Peyer's patch (tissue), 4 donors: ENCODE data around the gene ZNF362. TPM values are rescaled to one million over a fixed set of nuclear protein-coding genes. Genes with fewer than 3 reads are reported as not detected.
A peak's percentile ranks its signal among the peaks of the same experiment; 100 is the strongest.

ENCODE experiments used
- DNase-seq, 3 donors: peaks; one replicate each; pipeline ENCODE4 v3.0.0-alpha.2; 2017 to 2019
- H3K27ac ChIP-seq, 4 donors: fragments of 200-600 bp; sonication (generic); one replicate each; pipeline ENCODE4 v1.5.1; 2016 to 2019
- H3K27me3 ChIP-seq, 2 donors: fragments of 200-600 bp; sonication (generic); one replicate each; pipeline ENCODE4 v1.5.1; 2019
- H3K36me3 ChIP-seq, 3 donors: fragments of 200-600 bp; sonication (generic); one replicate each; pipeline ENCODE4 v1.5.1; 2016 to 2019
- H3K4me1 ChIP-seq, 4 donors: fragments of 200-600 bp; sonication (generic); one replicate each; pipeline ENCODE4 v1.5.1; 2016 to 2019
- H3K4me3 ChIP-seq, 4 donors: fragments of 200-600 bp; sonication (generic); 1 replicate in 3 of 4; 2 replicates in 1 of 4; pipeline ENCODE4 v1.5.1; 2016 to 2019; ENCODE audit warnings: mild to moderate bottlenecking in 1 of 4
- H3K9me3 ChIP-seq, 4 donors: fragments of 200-600 bp; sonication (generic); one replicate each; pipeline ENCODE4 v1.5.1; 2016 to 2019; ENCODE audit warnings: mild to moderate bottlenecking in 1 of 4
- POLR2A ChIP-seq, 2 donors: fragments of 450-650 bp; IDR thresholded peaks; one replicate each; pipeline ENCODE4 v1.5.1; 2017; ENCODE audit warnings: antibody characterized with exemption in 2 of 2, mild to moderate bottlenecking in 2 of 2, moderate library complexity in 2 of 2
- total RNA-seq, 4 donors: library from RNA; depleted of rRNA; stranded (reverse); fragments of >200 nt; gene quantifications; one replicate each; pipeline ENCODE4 v1.1.0, GENCODE V29; 2016
- TF ChIP-seq, protein P1 (sequence below), 6 experiments: fragments of 450-650 bp in 4 of 6; fragments of 200-600 bp in 2 of 6; sonication (generic) in 1 of 6; IDR thresholded peaks; one replicate each; pipeline ENCODE4 v1.5.1; 2017 to 2019; ENCODE audit warnings: antibody characterized with exemption in 6 of 6, mild to moderate bottlenecking in 3 of 6, moderate library complexity in 1 of 6

The ZNF362 gene
- total RNA-seq, 4 donors from 2014 or later, result 5.9 to 28.9 (median 8.8) TPM

GRCh38 chr1:33255347-33256220 lies 708 bp upstream of the ZNF362 start:
- peaks cover 0 to 19% (median 12%) of the 10 kb centered on the region in 4 donors for H3K4me1 ChIP-seq
- no peaks in the 10 kb centered on the region for H3K36me3 ChIP-seq
- TF ChIP-seq, protein P1, sequence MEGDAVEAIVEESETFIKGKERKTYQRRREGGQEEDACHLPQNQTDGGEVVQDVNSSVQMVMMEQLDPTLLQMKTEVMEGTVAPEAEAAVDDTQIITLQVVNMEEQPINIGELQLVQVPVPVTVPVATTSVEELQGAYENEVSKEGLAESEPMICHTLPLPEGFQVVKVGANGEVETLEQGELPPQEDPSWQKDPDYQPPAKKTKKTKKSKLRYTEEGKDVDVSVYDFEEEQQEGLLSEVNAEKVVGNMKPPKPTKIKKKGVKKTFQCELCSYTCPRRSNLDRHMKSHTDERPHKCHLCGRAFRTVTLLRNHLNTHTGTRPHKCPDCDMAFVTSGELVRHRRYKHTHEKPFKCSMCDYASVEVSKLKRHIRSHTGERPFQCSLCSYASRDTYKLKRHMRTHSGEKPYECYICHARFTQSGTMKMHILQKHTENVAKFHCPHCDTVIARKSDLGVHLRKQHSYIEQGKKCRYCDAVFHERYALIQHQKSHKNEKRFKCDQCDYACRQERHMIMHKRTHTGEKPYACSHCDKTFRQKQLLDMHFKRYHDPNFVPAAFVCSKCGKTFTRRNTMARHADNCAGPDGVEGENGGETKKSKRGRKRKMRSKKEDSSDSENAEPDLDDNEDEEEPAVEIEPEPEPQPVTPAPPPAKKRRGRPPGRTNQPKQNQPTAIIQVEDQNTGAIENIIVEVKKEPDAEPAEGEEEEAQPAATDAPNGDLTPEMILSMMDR (IDR thresholded peaks at IDR 0.05), result no peak
- peak; percentile 55 to 59 for TF ChIP-seq POLR2A (IDR thresholded peaks at IDR 0.05)
- DNase-seq, result peak; percentile 62 to 87 (median 75)
- H3K27ac ChIP-seq, result peak overlapping the region; percentile 80 to 92 (median 88)
- peak overlapping the region; percentile 50 to 75 (median 64) for H3K4me3 ChIP-seq
- no peaks in the 10 kb centered on the region for H3K9me3 ChIP-seq
- no peaks in the 10 kb centered on the region for H3K27me3 ChIP-seq

DNA sequence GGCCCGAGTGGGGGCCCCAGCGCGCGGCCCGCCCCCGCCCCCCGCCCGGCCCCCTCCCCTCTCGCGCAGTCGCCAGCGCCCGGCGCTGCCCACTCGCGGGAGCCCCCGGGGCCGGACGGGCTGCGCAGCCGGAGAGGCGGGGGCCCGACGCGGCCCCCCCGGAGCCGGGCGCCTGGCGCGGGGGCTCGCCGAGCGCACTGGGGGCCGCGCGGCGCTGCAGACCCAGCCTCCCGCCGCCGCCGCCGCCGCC lies 146 bp upstream of the ZNF362 start:
- peak overlapping the region in 3 of 4 donors; percentile 80 to 92 (median 90) for H3K27ac ChIP-seq

GRCh38 chr1:33257207-33257771 lies 997 bp downstream of the ZNF362 start:
- peak overlapping the region; percentile 53 to 75 (median 68) for H3K4me3 ChIP-seq
- H3K36me3 ChIP-seq, result no peaks in the 10 kb centered on the region
- H3K27me3 ChIP-seq, result no peaks in the 10 kb centered on the region
- TF ChIP-seq, protein P1 (IDR thresholded peaks at IDR 0.05), result no peak
- no peak for TF ChIP-seq POLR2A (IDR thresholded peaks at IDR 0.05)
- peaks cover 0 to 19% (median 12%) of the 10 kb centered on the region in 4 donors for H3K4me1 ChIP-seq
- peak overlapping the region; percentile 43 to 90 (median 75) for H3K27ac ChIP-seq
- no peaks in the 10 kb centered on the region for H3K9me3 ChIP-seq
- no peak for DNase-seq

More for the DNA sequence above, 146 bp upstream of the ZNF362 start:
- Histone ChIP-seq H3K27me3 (no peaks in the 10 kb centered on the region), H3K4me1 (peaks cover 0 to 19% (median 12%) of the 10 kb centered on the region in 4 donors), H3K4me3 (peak overlapping the region in 3 of 4 donors; percentile 63 to 75 (median 65)), H3K36me3 (no peaks in the 10 kb centered on the region), H3K9me3 (no peaks in the 10 kb centered on the region)
- TF ChIP-seq POLR2A (IDR thresholded peaks at IDR 0.05), result no peak
- TF ChIP-seq, protein P1 (IDR thresholded peaks at IDR 0.05), result no peak
- DNase-seq, result no peak

DNA sequence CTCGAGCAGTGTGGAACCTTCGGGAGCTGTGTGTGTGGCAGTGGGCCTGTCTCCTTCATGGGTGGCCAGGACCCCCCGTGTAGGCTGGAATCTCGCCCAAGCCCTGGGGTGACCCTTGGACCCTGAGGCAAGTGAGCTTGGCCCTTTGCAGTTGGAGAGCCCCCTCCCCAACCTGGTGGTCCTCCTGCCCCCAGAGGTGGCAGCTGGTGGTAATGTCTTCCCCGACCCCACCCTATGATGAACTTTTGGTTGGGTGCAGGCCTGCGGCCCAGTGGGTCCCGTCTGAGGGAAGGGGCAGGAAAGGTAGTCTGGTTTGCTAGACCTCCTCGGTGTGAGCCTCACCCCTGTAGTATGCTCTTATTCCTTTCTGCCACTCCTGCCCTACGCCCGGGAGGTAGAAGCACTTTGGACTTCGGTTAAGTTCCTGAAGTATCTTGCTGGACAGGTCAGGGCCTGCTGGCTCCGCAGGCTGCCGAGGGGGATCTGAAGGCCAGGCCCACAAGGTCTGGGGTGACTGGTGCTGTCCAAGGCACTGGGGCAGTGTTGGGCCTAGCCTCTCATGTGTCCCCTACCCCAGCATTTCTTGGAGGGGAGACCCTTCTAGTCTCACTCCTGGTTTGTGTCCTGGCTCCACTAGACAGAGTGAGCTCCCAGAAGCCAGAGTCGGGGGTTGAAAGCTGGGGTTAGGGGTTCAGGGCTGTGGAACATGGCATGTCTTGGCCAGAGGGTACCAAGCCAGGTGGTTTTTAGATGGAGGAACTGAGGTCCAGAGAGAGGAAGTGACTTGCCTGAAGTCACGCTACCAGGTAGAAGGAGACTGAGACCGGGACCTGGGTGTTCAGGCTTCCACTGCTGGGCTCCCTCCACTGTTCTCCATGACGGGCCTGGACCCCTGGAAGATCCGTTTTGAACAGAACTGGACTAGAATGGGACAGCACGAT lies 1.8 kb downstream of the ZNF362 start:
- H3K9me3 ChIP-seq, result no peaks in the 10 kb centered on the region
- H3K4me3 ChIP-seq, result peak overlapping the region; percentile 53 to 75 (median 68)
- TF ChIP-seq, protein P1 (IDR thresholded peaks at IDR 0.05), result no peak
- TF ChIP-seq POLR2A (IDR thresholded peaks at IDR 0.05), result peak in 1 of 2 donors; percentile 12
- H3K27ac ChIP-seq, result peak overlapping the region in 3 of 4 donors; percentile 33 to 83 (median 67)
- no peaks in the 10 kb centered on the region for H3K36me3 ChIP-seq
- H3K27me3 ChIP-seq, result no peaks in the 10 kb centered on the region
- DNase-seq, result peak in 2 of 3 donors; percentile 64
- H3K4me1 ChIP-seq, result peaks cover 0 to 19% (median 12%) of the 10 kb centered on the region in 4 donors

DNA sequence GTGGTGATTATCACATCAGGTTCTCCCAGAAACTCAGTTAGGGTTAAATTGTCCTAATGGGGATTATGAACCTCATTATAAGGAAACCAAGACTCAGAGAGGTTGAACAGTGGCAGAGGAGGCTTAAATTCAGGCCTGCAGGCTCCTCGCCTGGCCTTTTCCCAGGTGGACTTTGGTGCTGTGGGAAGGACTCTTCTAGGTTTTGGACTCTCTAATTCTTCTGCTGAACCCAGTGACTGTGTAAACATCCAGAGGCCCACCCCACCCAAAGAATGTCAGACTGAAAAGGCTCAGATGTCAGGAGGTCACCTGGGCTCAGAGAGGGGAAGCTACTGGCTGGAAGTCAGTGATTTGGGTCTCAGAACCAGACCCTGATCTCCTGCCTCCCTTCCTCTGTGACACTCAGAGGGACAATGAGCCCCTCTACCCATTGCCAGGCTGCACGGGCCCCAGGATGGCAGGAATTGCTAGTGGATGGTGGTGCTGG lies 2.5 kb downstream of the ZNF362 start:
- TF ChIP-seq POLR2A (IDR thresholded peaks at IDR 0.05), result no peak
- TF ChIP-seq, protein P1 (IDR thresholded peaks at IDR 0.05), result no peak
- DNase-seq, result no peak
- H3K36me3 ChIP-seq, result no peaks in the 10 kb centered on the region
- no peak overlapping the region for H3K4me3 ChIP-seq
- no peak overlapping the region for H3K27ac ChIP-seq
- no peaks in the 10 kb centered on the region for H3K9me3 ChIP-seq
- peaks cover 0 to 19% (median 12%) of the 10 kb centered on the region in 4 donors for H3K4me1 ChIP-seq
- no peaks in the 10 kb centered on the region for H3K27me3 ChIP-seq
